Stimulated activated CD4-positive, alpha-beta T cell treated with anti-CD3 and anti-CD28 coated beads, Interleukin-15, amount 100 ng/mL, for 48 hours (primary cell): ENCODE data around the gene PSD4.

Experiments
- DNase-seq, 2 donors: peaks; one replicate each; pipeline ENCODE4 v3.0.0-alpha.2; 2020; ENCODE audit warnings: low read depth in 2 of 2

Gene PSD4

DNA sequence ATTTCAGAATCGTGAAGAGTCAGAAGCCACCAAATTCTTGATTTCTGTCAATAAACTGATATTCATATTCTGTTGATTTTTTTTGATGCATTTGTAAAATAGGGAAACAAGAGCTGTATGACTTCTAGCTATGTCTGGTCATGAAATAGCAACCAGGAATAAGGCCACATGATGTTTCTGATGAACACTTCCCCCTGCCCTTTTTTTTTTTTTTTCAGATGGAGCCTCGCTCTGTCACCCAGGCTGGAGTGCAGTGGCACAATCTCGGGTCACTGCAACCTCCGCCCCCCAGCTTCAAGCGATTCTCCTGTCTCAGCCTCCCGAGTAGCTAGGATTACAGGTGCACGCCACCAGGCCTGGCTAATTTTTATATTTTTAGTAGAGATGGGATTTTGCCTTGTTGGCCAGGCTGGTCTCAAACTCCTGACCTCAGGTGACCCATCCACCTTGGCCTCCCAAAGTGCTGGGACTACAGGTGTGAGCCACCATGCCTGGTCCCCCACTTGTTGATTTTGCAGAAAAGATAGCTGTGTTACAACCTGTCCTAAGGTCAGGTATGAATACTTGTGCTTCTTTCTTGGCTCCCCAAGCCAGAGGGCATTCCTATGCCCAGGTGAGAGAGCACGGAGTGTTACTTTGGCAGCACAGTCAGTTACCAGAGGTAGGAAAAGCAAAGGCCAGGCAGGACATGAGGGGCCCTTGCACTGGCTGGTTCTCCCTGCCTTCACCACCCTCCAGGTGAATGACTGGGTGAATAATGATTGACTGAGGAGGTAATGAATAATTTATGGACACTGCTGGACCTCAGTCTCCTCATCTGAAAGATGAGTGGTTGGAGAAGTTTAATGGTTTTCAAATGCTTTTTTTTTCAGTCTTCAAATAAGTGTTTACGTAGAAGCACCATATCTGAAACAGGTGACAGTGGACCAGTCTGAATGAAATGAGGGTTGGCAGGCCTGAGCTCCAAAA is 65.4 kb downstream of the PSD4 start:
- no peak for DNase-seq

DNA sequence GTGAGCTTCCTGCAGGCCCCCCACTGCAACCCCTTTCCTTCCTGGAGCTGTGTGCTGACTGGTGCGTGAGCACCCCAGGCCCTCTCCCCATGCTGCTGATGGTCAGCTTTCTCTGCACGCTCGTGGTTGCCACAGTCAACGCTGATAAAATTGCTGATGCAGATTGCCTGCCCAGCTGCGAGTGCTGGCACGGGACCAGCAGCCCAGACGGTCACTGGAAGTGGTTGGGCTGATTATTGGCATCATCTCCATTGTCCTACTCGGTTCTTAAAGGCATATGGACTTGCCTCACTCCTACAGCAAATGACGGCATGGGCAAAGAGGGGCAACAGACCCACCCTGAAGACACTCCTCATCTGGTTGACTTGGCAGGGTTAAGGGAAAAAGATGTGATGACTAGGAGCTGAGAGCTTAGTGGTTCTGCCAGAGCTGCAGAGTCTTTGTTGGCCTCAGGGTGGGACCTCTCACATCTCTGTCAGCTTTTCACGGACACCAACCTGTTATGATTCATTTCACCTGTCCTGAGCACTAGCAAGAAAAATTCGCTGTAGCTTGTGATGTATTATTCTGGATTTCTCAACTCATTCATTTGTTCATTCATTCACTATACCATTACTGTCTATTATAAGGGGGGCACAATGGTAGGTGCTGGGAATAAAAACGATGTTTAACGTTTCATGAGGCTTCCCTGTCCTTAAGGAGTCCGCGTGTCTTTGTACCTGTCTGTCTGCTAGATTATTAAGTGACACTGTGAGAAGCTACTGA is 66.6 kb downstream of the PSD4 start:
- DNase-seq, result no peak

DNA sequence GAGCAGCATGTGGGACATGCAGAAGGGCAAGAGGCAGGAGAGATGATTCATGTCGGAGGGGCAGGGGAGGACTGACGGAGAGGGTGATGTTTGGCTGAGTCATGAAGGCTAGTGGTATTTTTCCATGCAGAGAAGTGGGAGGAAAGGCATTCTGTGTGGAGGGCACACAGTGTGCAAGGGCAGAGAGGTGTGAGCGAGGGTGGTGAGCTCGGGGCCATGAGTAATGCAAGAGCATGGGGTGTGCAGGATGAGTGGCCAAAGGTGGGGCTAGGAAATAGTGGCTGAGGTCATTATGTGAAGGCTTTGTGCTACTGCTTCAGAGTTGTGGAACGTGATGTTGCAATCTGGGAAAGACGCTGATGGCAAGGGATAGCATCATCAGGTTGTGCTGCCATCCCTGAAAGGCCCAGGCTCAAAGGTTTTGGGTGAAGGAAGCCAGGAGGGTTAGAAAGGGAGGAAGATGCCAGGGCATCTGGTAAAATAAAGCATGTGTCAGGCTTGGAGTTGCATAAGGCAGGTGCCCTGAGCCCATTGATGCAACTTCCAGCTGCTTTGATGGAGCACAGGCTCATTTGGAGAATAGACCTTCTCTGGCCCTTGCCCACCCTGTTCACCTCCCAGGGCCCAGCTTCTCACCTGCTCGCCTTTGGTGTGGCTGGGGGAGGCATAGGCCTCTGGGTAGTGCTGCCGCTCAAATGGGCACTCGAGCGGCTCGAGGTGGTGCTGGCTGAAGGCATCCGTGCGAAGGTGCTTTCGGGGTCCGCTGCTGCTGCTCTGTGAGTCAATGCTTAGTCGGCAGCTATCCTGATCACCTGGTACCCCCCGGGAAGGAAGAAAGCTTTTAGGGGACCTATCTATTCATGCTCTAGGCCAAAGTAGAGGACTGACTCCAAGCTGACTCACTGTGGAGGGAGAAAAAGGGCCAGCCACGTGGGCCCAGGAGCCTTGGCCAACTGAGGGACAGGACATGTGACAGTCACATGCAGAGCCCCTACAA is 67.4 kb downstream of the PSD4 start:
- peak; percentile 64 to 74 for DNase-seq

DNA sequence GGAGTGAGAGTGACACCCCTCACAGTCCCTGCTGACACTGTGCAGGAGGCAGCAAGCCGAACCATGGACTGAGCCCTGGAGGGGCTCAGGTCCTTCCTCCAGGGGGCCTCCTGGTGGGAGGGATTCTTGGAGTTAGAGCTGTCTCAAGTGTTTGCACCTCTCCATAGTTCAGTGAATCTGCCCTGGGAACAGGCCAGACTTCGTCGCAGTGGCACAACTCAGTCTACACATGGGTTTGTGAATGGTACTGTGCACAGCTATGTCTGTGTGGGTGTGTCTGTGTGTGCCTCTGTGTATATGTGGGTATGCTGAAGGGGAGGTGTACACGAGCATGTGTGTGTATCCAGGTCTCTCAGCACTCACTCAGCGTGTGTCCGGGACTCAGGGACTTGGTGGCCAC is 68.6 kb downstream of the PSD4 start:
- no peak for DNase-seq

DNA sequence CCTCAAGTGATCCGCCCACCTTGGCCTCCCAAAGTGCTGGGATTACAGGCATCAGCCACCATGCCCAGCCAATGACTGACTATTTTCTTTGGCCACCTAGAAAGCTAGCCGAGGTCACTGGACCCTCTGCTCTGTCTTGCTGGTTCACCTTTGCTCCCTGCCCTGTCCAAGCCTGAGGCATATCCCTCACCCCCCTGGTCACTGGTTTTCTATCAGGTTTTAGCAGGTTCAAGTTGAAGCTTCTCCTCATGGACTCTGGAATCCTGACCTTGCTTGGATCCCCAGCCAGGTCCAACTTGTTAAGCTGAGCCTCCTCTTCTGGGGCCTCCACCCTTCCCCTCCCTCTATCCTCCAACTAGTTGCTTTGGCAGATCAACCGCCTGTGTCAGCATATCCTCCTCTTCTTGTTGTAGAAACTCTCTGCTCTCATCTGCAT is 71.5 kb downstream of the PSD4 start:
- no peak for DNase-seq

DNA sequence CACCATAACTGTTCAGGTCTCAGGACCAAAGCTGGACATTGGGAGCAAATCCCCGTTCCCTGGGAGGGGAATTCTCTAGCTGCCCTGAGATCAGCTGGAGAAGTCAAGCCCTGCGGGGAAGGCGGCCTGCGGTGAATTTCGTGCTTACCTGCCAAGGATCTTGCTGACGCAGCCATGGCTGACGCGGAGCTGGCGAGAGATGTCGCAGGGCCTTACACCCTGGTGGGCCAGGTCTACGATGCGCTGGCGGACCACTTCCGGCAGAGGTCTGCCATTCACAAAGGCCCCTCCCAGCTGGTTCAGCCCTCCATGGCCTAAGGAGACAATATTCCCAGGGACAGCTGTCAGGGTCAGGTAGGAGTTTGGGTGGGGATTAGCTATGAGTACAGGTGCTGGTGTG is 72.8 kb downstream of the PSD4 start:
- no peak for DNase-seq

DNA sequence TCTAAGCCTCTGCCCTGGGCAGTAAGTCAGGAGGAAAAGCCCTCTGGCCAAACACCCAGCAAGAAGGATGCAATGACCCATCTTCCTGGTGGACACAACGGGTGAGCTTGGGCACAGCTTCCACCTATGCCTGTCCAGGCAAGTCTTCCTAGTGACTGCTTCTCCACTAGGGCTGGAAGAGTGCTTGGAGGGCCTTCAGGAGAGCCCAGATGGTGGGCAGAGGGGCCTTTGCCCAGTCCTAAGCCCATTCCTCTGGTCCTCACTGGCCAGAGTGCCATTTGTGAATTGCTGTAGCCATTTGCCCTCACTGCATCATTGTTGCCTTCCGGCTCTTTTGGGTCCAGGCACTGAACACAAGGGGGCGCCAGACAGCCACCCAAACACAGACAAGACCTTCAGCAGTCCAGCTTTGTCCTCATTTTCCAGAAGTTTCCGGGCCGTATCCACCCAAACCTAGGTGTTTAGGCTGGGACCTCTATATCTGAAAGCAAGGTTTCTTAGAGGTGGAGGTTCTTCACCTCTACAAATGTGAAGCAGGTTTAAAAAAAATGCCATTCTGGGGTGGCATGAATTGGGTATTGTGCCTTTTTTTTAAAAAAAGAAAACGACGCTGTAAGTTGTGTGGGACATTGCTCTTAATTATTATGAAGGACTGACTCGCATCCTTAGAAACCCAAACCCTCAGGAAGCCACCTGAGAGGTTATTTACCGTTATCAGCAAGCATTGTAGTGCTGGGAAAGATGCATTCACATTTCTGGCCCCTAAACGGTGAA is 75.4 kb downstream of the PSD4 start:
- DNase-seq, result peak; percentile 49 to 68

DNA sequence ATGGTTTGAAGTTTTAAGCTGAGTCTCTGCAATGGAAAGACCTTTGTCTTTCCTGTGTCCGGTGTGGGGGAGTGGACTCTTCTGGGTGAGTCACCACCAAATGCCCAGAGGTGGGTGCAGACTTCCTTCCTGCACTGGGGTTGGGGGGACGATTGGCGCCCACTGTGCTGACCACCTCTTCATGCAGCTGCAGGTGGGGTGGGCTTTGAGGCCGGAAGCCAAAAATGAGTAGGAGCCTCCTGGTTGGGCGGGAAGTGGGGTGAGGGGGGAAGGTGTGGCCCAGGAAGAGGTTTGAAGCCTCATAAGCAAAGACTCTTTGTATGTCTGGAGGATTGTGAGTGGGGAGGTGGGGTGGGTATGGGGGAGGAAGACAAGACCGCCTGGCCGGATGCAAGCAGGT is 77.3 kb downstream of the PSD4 start:
- no peak for DNase-seq

DNA sequence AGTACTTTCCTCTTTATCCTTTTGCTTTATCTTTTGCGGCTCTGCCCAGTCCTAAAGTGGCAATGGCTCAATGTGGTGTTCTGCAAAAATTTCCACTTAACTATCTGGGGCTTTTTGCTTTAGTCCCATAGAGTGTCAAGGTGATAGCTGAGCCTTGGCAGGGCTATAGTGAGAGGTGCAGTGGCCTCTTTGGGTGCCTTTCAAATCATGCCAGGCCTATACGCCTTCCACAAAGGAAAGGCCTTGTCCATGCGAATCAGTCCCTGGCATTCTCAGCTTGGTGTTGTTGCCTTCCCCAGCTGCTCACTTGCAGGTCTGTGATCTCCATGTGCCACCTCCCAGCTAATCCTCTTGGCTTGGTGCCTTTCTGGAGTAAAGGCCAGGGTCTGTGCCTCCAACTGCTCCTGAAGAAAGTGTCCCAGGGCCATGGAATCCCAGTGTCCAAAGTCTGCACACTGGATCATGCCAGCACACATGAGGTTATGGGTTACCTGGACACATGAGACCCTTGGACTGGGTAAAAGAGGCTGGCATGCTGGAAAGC is 78.3 kb downstream of the PSD4 start:
- DNase-seq, result no peak

DNA sequence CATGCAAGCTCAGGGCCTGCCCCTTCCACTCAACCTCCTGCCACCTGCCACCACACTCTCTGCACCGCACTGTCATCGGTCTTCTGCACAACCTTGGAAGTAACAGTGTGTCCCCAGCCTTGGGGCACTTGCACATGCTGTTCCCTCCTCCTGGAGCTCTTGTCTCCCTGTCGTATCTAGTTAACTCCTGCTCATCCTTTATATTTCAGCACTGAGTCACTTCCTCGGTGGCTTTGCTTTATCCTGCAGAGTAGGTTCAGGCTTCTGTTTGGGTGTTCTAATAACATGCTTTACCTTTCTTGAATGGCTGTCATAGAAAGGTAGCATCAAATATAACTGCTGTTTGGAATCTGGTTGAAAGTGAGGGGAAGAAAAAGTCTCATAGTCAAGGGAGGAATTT is 79.7 kb downstream of the PSD4 start:
- DNase-seq, result no peak

DNA sequence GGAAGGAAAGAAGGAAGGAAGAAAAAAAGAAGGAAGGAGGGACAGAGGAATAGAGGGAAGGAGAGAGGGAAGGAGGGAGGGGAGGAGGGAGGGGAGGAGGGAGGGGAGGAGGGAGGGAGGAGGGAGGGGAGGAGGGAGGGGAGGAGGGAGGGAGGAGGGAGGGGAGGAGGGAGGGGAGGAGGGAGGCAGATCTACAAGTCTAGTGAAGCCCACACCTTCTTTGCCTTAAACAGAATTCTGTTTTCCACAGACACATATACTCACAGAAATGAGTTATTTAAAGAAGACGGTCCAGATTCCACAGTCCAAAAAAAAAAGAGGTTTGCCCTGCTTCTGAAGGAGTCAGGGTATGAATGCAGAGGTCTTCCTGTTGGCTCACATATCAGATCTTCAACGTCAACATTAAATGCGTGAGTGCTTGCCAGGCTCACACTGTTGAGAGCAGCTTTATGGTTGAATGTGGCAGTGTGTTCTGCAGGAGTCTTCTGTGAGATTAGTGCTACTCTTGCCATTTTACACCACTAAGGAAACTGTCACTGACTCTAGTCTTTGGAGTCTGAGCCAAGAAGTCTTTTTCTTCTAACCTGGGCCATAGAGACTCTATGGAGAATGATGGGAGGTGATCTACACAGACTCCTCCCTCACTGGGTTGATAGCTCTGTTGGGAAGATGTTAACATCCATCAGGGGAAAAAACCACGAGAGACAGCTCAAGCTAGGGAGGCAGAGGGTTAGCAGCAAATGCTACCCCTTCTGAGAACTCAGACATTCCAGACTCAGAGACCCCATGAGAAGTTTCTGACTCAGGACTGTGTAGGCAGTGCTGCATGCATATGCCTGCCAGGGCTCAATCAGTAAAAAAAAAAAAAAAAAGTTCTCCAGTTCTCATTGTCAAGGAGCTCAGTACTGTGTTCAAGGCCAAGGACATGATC is 81.6 kb downstream of the PSD4 start:
- DNase-seq, result no peak

DNA sequence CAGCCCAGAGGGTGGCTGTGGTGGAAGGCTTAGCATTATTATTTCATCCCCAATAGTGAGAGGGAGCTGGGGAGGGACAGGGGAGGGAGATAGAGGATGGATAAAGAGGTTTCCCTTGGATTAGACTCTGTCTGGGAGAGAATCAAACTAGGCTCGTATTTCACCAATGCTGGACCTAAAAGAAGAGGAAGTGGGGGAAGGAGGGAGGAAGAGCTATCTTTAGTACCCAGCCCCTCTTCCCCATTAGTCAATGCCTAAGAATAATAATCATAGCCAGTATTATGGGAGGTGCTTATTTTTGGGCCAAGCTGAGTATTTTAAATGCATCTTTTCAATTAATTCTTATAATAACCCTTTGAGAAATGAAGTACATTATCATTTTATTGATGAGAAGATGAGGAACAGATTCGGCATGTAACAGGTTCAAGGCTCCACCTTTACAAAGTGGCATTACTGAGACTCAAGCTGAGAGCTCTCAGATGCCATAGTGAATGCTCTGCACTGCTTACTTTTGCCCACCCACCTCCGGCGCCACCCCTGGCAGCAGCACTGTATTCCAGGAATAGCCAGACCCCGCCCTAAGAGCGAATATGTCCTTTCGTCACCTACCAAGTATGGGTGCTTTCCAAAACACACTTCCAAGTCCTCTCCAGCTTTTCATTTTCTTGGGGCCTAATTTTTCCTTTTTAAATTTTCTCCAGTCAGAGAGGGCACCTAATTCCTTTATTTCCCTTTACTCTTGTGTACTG is 83.9 kb downstream of the PSD4 start:
- no peak for DNase-seq

DNA sequence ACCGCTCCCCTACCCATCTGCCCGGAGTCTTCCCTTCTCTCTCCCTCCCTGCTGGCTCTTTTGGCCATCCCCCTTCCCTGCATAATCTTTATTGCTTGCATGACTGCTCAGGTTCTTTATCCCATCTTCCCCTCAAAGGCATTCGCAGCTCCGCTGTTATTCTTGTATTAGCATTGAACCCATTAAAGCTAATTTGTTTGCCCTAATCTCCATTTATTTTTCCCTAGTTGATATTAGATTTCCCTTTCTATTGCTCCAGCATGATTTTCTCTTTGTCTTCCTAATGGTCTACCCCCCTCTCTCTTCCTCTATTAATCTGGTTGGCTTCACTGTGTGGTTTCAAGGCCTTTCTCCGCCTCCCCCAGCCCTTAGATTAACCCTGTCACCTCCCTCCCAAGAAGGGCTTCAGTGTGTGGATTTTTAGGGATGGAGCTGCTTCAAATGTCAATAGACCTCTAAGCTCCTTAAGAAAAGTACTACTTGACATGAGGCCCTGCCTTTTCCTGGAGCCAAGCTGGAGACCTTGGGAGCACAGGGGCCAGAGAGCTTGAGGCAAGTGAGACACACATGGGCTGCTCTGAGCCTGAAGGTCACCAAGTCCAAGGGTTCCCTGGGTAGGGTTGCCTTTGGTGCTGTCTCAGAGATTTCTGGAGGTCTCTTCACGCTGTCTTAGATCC is 84.8 kb downstream of the PSD4 start:
- DNase-seq, result no peak
